Measurements from ENCODE around the gene PMM2.
A peak's percentile ranks its signal among the peaks of the same experiment; 100 is the strongest.
"Not testable (repeated sequence)": the region's sequence is repeated elsewhere in the genome, so short reads cannot be mapped to it uniquely, and the experiment has no call there.

Gene PMM2

DNA sequence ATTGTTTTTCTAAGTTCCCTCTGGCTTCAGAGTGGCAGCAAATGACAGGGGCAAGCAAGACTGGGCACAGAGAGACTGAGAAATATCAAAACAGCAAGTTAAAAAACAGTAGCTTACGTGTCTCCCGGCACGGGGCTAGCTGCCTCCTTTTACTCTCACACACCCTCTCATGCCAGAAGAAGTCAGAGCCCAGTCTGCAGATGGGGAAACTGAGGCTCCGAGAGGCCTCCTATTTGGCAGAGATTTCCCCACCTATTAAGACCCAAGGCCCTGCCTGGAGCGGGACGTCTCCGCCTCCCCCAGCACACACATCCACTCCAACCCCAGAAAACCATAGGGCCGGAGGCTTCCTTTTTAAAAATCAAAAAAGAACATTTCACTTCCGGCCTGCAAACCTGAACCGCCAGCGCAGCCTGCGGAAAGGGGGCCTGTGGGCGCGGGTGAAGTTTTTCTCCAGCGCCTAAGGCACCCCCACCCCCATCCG is 70.3 kb downstream of the PMM2 start:
- Histone ChIP-seq H3K27me3 (replicated peaks) (no peaks in the 10 kb centered on the region), H3K4me3 (ENCODE audit: low read depth, low read length) (peak overlapping the region; percentile 68), H3K36me3 (replicated peaks) (no peaks in the 10 kb centered on the region), H3K27ac (peak overlapping the region; percentile 54)
- in situ Hi-C loops (cut with HindIII; ENCODE audit: low pct_ligation_motif_present, low sequenced_read_pairs), result no loop called here
- no peak for DNase-seq
- TF ChIP-seq, protein P1, sequence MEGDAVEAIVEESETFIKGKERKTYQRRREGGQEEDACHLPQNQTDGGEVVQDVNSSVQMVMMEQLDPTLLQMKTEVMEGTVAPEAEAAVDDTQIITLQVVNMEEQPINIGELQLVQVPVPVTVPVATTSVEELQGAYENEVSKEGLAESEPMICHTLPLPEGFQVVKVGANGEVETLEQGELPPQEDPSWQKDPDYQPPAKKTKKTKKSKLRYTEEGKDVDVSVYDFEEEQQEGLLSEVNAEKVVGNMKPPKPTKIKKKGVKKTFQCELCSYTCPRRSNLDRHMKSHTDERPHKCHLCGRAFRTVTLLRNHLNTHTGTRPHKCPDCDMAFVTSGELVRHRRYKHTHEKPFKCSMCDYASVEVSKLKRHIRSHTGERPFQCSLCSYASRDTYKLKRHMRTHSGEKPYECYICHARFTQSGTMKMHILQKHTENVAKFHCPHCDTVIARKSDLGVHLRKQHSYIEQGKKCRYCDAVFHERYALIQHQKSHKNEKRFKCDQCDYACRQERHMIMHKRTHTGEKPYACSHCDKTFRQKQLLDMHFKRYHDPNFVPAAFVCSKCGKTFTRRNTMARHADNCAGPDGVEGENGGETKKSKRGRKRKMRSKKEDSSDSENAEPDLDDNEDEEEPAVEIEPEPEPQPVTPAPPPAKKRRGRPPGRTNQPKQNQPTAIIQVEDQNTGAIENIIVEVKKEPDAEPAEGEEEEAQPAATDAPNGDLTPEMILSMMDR (IDR thresholded peaks at IDR 0.05; ENCODE audit: low read depth, low read length, missing control alignments), result no peak

DNA sequence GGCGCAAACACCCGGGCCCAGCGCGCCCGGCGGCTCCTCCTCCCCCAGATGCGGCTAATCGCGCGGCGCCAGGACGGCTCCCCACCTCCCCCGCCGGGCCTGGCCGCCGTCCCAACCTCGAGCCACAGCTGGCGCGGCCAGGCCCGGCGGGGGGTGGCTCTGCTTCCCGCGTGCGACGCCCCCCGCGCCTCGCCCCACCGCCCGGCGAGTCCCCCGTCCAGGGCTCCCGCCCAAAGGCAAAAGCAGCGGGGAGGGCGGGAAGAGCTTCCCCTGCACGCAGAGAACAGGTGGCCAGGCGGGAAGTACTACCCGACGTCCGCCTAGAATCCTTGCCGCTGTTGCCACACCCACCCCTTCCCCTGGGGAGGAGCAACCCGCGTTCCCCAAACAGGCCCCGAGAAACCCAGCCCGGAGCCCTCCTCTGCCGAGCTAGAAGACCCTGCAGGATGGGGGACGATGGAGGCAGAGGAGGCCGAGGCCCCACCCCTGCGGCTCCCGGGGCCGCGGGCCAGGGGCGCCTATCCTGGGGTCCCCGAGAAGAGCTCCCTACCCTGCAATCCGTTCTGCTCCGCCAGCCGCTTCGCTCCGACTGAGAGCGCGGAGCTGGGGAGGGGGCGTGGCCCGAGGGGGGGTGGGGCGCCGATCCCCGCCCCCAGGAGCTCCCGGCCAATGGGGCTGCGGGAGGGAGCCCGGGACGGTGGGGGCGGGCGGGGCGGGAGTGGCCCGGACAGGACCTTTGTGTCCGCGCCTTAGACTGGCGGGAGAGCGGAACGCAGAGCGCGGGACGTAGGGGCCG is 71.0 kb downstream of the PMM2 start, which contains the start of gene CARHSP1:
CARHSP1 (minus strand) TSS at position 591 of the 796 bp plus-strand sequence. CDS start 9,678 bp downstream, outside the sequence.
- no peaks in the 10 kb centered on the region for H3K36me3 ChIP-seq (replicated peaks)
- in situ Hi-C loops (cut with HindIII; ENCODE audit: low pct_ligation_motif_present, low sequenced_read_pairs), result no loop called here
- TF ChIP-seq, protein P1 (IDR thresholded peaks at IDR 0.05; ENCODE audit: low read depth, low read length, missing control alignments), result no peak
- no peaks in the 10 kb centered on the region for H3K27me3 ChIP-seq (replicated peaks)
- peak within 1 kb of the TSS; percentile 68 for H3K4me3 ChIP-seq (ENCODE audit: low read depth, low read length)
- DNase-seq, result peak; percentile 67
- H3K27ac ChIP-seq, result peak within 1 kb of the TSS; percentile 54

DNA sequence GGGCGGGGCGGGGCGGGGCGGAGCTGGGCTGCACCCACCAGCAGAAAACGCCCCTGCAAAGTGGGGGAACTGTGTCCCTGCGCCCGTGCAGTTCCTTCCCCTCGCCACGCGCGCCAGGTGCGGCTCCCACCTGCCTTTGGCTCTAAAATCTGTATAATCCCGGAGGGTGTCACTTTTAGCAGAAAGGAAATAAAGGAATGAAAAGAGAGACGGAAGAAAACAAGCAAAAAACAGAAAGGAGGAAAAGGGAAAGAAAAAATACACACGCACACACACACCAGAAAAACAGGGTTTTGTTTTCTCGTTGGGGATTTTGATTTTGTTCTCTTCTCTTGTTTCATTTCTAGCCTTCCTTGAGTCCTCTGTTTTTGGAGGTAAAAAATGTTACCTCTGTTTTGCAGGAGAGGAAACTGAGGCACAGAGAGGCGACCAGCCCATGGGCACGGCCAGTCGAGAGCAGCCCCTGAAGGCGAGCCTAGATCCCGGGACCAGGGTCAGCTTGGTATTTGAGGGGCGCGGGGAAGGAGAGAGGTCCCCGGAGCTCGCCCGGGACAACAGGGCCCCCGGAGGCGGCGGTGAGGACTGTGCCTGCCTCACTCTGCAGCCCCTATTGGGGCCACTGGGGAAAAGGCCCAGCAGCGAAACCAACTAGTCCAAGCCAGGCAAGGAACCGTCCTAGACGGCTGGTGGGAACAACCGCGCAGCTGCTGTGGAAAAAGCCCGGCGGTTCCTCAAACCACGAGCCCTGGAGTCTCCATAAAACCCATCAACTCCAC is 71.8 kb downstream of the PMM2 start:
- in situ Hi-C loops (cut with HindIII; ENCODE audit: low pct_ligation_motif_present, low sequenced_read_pairs), result no loop called here

DNA sequence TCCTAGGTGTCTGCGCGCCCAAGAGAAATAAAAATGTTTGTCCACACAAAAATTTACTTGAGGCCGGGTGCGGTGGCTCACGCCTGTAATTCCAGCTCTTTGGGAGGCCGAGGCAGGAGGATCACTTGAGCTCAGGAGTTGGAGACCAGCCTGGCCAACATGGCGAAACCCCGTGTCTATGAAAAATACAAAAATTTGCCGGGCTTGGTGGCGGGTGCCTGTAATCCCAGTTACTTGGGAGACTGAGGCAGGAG is 72.3 kb downstream of the PMM2 start:
- H3K27me3 ChIP-seq (replicated peaks); H3K27ac ChIP-seq; in situ Hi-C loops (cut with HindIII; ENCODE audit: low pct_ligation_motif_present, low sequenced_read_pairs); H3K36me3 ChIP-seq (replicated peaks); DNase-seq; H3K4me3 ChIP-seq (ENCODE audit: low read depth, low read length): not testable (repeated sequence)

More for the DNA sequence above, 71.8 kb downstream of the PMM2 start:
- no peaks in the 10 kb centered on the region for H3K27me3 ChIP-seq (replicated peaks)
- no peak overlapping the region for H3K27ac ChIP-seq
- peak overlapping the region; percentile 52 for H3K4me3 ChIP-seq (ENCODE audit: low read depth, low read length)
- no peaks in the 10 kb centered on the region for H3K36me3 ChIP-seq (replicated peaks)
- TF ChIP-seq, protein P1 (IDR thresholded peaks at IDR 0.05; ENCODE audit: low read depth, low read length, missing control alignments), result peak; percentile 12
- DNase-seq, result no peak

DNA sequence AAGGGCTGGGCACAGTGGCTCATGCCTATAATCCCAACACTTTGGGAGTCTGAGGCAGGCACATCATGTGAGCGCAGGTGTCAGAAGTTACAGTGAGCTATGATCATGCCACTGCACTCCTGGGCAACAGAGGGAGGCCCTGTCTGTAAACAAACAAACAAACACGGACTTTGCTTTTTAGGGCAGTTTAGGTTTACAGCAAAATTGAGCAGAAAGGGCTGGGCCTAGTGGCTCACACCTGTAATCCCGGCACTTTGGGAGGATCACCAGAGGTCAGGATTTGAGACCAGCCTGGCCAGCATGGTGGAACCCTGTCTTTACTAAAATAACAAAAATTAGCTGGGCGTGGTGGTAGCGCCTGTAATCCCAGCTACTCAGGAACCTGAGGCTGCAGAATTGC is 74.4 kb downstream of the PMM2 start:
- Histone ChIP-seq H3K36me3 (replicated peaks) (no peaks in the 10 kb centered on the region), H3K27ac (no peak overlapping the region), H3K27me3 (replicated peaks) (no peaks in the 10 kb centered on the region), H3K4me3 (ENCODE audit: low read depth, low read length) (no peak overlapping the region)
- in situ Hi-C loops (cut with HindIII; ENCODE audit: low pct_ligation_motif_present, low sequenced_read_pairs), result no loop called here
- DNase-seq, result no peak
- TF ChIP-seq, protein P1 (IDR thresholded peaks at IDR 0.05; ENCODE audit: low read depth, low read length, missing control alignments), result no peak
